Activated gamma-delta T cell (primary cell): ENCODE measurements around the gene NIT2.

Experiments
- DNase-seq: peaks from one replicate; lab custom pipeline; 2025; lab: John Stamatoyannopoulos, UW

The NIT2 gene

GRCh38 chr3:100396967-100397366 is 62.4 kb downstream of the NIT2 start:
- no peak for DNase-seq

GRCh38 chr3:100399341-100400071 is 64.9 kb downstream of the NIT2 start:
- DNase-seq, result no peak

- DNase-seq, result no peak
Observed at GRCh38 chr3:100400419-100400779, 65.8 kb downstream of the NIT2 start.

GRCh38 chr3:100400780-100401673 is 66.5 kb downstream of the NIT2 start, which contains the start of the genes LNP1 and TOMM70:
Gene LNP1 (plus strand): TSS chr3:100401539. CDS start chr3:100429730, 28,191 bp downstream.
Gene TOMM70 (minus strand): TSS chr3:100401089. CDS start chr3:100400949, 140 bp downstream.
- DNase-seq, result peak; percentile 60

- peak; percentile 12 for DNase-seq
Observed at GRCh38 chr3:100401674-100402041, 67.1 kb downstream of the NIT2 start.

GRCh38 chr3:100402256-100402655 is 67.7 kb downstream of the NIT2 start:
- no peak for DNase-seq

- no peak for DNase-seq
Observed at GRCh38 chr3:100402891-100403290, 68.3 kb downstream of the NIT2 start.

- DNase-seq, result no peak
Observed at GRCh38 chr3:100403362-100404249, 69.0 kb downstream of the NIT2 start.

GRCh38 chr3:100404250-100404548 is 69.6 kb downstream of the NIT2 start:
- DNase-seq, result no peak

- DNase-seq, result no peak
Observed at GRCh38 chr3:100407164-100407563, 72.6 kb downstream of the NIT2 start.

GRCh38 chr3:100407977-100408532 is 73.5 kb downstream of the NIT2 start:
- no peak for DNase-seq
